HG03280 (cell line): ENCODE data around the gene DENND1A.
A peak's percentile ranks its signal among the peaks of the same experiment; 100 is the strongest.
"Not testable (repeated sequence)": the region's sequence is repeated elsewhere in the genome, so short reads cannot be mapped to it uniquely, and the experiment has no call there.

ENCODE experiments used
- ATAC-seq: cut with Tn5 transposase; IDR thresholded peaks from one replicate; pipeline ENCODE4 v1.9.1; 2021; ENCODE audit warnings: mild to moderate bottlenecking, moderate library complexity; ENCODE audit not compliant: unreplicated experiment

DENND1A gene, protein sequence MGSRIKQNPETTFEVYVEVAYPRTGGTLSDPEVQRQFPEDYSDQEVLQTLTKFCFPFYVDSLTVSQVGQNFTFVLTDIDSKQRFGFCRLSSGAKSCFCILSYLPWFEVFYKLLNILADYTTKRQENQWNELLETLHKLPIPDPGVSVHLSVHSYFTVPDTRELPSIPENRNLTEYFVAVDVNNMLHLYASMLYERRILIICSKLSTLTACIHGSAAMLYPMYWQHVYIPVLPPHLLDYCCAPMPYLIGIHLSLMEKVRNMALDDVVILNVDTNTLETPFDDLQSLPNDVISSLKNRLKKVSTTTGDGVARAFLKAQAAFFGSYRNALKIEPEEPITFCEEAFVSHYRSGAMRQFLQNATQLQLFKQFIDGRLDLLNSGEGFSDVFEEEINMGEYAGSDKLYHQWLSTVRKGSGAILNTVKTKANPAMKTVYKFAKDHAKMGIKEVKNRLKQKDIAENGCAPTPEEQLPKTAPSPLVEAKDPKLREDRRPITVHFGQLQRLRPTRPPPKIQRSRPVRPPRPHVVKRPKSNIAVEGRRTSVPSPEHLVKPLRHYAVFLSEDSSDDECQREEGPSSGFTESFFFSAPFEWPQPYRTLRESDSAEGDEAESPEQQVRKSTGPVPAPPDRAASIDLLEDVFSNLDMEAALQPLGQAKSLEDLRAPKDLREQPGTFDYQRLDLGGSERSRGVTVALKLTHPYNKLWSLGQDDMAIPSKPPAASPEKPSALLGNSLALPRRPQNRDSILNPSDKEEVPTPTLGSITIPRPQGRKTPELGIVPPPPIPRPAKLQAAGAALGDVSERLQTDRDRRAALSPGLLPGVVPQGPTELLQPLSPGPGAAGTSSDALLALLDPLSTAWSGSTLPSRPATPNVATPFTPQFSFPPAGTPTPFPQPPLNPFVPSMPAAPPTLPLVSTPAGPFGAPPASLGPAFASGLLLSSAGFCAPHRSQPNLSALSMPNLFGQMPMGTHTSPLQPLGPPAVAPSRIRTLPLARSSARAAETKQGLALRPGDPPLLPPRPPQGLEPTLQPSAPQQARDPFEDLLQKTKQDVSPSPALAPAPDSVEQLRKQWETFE

DNA sequence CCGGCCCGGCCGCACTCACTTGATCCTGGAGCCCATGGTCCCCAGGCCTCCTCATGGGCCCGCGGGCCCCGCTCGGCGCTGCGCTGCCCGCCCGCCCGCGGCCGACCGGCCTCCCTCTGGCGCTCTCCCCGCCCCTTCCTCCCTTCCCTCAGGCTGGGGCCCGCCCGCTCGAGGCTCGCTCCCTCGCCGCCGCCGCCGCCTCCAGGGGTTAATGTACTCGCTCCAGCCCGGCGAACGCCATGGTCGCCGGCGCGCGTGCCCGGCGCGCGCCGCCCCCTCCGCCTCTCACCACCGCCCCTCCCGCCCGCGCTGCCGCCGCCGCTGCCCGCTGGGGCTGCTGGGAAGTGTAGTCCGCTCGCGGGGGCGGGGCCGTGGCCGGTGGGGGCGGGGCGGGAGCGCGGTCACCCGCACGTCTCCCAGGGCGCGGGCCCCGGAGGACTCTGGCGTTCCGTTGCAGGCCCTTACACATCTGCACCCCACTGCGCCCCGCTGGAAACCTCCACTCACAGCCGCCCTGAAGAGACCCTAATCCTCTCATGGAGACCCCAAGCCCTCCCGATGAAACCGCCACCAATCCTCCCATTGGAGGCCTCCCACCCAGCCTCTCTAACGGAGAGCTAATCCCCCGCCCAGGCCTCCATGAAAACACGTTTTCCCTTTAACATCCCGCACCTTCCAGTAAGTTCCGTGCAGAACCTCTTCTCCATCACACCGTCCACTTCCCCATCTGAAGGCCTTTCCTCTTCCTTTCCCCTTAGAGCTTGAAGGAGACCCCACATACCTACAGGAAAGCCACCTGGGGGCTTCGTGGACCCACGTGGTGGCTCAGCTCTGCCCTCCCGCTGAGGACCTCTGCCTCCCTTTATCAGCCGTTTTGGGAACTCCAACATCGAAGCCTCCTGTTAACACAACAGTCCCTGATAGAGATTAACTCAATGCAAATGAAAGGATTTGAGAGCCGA, at the start of gene DENND1A:
DENND1A (minus strand) TSS at position 257 of the 962 bp plus-strand sequence; CDS start at position 36, 221 bp downstream.
- ATAC-seq: peak; percentile 73

DNA sequence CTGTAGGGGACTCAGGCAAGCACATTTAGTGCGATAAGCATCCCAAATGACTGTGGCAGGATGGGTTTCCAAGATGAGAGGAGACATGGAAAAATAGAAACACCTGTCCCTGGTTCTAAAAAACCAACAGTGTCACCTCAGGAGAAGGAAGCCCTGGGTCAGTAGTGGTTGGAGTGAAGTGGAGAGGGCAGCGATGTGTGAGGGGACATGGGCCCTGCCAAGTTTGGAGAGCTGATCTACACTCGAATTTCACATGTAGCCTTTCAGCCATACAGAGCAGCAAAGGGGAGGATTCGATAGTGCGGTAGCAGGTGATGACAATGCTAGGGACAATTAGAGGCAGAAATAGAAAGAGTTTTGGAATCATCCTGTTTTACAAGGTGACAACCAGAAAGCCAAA, 49.1 kb upstream of the DENND1A start:
- ATAC-seq: no peak

DNA sequence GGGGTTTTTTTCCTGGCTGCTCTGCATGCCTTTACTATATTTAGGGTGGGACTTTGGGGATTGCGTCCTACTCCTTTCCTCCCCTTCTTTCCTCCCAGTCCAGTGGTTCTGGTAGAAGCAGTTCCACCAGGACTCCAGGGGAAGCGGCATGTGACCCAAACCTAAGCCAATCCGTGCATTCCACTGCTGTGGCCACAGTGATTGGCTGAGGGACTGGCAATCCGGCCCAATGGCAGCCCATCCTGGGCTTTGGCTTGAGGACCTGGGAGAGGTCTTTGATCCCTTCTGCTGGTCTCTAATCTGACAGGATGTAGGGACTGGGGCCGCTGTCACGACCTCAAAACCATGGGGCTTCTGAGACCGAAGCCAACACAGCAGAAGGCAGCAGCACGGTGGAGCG, 46.7 kb upstream of the DENND1A start:
- not testable (repeated sequence) for ATAC-seq

DNA sequence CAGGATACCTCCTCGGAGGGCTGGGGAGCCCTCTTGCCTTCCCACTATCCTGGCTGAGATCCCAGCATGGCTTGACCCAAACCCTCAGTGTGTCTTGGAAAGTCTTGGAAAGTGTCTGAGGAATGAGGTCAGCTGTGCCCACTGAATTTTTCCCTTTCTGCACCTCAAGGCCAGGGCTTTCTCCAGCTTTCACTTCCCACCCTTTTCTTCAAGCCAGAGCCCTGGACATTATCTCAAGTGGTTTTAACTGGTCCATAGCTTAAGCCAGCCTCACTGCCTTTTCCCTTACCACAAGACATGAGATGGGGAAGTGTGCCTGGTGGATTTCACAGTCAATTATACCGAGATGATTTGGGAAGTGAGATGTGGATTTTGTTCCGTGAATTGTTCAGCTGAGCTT, 45.9 kb upstream of the DENND1A start:
- no peak for ATAC-seq

DNA sequence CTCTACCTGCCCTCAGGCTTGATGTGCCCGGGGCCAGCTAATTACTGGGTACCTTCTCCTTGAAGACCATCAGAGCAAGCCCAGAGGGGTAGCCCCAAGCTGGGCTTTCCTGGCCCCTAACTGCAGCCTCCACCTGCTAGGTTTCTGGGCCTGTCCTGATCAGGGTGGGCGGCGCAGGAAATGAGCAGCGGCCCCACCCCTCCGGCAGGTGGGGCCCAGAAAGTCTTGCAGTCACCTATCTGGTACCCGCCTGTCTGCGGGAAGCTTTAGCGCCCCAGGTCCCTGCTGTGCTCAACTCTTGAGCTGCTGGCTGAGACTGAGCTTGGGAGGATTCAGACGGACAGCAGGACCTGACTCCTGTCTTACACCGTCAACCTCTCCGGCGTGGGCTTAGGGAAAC, 44.5 kb upstream of the DENND1A start:
- ATAC-seq: no peak

DNA sequence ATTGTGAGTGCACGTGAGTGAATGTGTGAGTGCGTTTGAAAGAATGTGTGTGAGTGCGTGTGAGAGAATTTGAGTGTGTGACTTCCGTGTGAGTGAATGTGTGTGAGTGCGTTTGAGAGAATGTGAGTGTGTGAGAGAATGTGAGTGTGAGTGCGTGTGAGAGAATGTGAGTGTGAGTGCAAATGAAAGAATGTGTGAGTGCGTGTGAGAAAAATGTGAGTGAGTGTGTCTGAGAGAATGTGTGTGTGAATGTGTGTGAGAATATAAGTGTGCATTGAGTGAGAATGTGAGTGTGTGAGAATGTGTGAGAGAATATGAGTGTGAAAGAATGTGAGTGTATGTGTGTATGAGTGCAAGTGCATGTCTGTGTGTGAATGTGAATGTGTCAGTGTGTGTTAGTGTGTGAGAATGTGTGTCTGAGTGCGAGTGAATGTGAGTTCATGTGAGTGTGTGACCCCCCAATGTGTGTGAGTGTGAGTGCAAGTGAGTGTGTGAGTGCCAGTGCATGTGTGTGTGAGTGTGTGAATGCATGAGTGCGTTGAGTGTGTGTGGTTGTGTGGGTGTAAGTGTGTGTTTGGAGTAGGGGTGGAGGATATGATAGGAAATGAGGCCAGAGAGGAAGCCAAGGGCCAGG, 43.8 kb upstream of the DENND1A start:
- ATAC-seq: no peak

DNA sequence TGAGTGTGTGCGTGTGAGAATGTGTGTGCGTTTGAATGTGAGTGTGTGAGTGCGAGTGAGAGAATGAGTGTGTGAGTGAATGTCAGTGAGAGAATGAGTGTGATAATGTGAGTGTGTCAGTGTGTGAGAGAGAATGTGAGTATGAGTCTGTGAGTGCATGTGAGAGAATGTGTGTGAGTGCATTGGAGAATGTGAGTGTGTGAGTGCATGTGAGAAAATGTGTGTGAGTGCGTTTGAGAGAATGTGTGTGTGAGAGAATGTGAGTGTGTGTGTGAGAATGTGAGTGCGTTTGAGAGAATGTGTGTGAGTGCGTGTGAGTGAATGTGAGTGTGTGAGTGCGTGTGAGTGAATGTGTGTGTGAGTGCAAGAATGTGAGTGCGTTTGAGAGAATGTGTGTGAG, 42.7 kb upstream of the DENND1A start:
- ATAC-seq: no peak

DNA sequence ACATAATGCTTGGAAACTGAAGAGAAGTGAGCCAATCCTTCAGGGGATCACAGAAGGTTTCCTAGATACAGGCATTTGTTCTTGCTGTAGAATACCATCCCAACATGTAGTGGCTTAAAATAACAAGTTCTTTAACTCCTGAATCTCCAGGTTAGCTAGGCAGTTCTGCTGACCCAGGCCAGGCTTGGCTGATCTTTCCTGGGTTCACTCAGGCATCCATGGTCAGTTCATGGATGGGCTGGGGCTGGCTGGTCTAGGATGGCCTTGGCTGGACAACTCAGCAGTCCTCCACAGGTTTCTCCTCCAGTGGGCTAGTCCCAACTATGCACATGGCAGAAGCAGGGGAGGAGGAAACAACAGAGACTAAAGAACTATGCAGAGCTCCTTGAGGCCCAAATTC, 37.4 kb upstream of the DENND1A start:
- ATAC-seq: no peak

DNA sequence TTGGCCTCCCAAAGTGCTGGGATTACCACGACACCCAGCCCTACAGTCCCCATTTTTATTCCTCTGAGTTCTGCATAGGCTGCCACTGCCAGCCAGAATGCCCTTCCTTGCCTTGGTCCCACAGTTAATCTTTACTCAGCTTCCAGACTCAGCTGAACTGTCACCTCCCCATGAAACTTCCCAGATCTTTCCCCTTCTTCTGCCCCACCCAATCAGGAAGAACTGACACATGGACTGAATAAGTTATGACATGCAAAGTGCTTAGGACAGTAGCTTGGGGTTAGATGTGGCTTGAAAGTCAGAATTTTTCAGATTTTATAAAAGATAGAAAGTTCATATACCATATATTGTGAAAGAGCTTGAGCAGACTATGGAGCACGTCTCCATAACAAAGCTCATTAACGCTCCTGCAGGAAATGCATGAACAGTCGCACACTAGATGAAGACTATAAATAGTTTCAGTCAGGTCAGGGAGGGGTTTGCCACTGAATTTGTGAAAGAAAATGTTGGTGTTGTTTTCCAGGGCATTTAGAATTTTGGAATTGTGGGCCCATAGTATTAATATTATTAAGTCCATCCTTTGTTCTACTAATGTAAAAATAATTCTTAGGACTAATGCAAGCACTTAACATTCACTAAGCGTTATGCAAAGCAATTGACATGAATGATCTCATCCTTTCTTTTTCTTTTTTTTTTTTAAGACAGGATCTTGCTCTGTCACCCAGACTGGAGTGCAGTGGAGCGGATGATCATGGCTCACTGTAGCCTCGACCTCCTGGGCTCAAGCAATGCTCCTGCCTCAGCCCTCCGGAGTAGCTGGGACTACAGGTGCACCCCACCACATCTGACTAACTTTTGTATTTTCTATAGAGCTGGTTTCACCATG, 36.1 kb upstream of the DENND1A start:
- no peak for ATAC-seq

DNA sequence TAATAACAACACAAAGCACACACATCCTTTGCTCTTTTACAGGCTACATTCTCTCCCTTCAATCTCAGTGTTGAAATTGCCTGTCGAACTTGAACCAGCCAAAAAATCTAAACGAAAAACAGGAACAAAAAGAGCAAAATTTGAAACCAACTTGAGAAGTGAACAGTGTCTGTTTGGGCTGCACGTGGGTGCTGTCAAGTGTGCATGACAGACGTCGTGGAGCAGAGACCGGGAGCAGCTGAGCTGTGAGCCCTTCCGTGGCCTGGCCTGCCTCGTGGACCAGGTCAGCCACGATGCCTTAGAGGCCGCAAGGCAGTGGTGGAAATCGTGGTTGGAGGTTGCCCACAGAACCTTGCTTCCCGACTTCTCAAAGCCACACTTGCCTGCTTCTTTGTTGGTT, 34.8 kb upstream of the DENND1A start:
- no peak for ATAC-seq

DNA sequence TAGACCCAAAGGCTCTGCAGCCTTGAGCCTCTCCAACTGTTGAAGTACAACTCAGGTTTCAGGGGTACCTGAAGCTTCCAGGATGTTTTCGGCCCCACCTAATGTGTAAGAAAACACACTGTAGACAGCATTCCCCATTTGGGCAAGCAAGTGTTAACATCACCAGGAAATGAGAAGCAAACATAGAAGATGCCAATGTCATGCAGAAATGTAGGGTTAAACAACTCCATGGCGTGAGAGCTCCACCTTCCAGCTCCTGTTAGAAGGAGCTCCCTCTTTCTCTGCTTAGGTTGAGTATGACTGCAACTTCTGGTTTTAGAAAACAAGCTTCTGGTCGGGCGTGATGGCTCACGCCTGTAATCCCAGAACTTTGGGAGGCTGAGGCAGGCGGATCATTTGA, 31.0 kb upstream of the DENND1A start:
- no peak for ATAC-seq

DNA sequence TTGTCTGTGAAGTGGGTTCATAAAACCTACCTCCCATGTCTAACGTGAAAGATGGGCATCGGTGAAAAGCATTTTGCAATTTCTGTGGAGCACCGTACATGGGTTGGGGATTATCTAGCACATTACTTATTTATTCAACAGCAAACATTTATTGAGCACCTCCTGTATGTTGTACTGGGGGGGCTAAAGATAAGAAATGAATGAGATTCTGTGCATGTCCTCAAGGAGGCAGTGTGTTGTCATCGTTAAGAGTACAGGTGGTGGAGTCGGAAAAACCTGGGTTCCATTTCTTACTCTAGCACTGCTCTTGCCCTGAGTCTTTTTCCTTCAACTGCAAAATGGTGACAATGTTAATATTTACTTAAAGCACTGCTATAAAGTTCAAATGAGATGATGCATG, 30.4 kb upstream of the DENND1A start:
- ATAC-seq: no peak

DNA sequence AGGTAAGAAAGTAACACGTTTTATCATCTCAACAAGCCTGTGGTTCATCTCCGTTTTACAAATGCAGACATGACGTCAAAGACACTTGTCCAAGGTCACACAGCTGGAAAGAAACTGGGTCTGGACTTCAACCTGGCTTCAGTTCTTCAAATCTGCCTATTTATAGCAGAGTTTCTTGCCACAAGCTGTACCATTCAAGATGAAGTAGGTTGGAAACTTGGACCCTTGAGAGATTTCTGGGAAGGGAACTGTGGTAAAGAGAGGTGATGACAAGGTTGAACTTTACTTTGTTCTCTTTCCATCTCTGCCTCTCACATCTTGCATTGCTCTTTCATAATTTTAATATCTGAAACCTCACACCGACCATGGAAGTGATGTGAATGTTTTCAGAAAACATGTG, 29.9 kb upstream of the DENND1A start:
- no peak for ATAC-seq

DNA sequence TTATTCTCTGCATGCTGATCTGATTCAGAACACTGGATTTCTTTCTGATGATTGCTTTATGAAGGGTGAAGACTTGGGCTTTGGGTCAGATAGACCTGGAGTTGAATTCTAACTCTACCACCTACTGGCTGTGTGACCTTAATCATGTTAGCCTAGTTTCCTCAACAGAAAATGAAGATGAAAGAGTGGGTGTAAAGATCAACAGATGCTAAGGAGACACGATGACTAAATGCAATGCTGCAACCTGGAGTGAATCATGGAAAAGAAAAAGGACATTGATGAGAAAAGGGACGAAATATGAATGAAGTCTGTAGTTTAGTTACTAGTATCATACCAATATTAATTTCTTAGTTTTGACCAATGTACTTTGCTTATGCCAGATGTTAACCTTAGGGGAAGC, 27.8 kb upstream of the DENND1A start:
- no peak for ATAC-seq

DNA sequence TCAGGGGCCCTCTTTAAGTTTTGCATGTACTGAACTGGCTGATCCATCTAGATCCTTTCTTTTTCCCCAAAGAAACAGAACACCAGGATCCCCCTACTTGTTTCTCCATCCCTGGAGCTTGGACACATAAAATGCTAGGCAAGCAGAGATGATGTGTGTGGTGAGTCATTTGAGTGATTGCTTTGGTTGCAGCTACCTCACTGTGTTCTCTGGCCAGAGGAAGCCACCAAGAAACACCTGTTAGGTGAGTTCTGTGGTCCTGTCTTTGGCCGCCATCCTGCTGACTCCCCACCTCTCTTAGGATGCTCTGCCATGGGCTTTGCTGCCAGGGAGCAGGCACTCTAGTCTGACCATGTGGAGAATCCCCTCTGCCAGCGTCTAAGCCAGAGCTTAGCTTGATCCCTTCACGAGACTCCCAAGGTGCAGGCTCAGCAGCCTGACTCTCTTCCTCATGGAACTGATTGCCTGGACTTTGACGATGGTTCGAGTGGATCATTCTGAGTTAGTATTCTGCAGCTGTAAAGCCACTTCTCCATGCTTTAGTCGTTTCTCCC, 27.3 kb upstream of the DENND1A start:
- no peak for ATAC-seq

DNA sequence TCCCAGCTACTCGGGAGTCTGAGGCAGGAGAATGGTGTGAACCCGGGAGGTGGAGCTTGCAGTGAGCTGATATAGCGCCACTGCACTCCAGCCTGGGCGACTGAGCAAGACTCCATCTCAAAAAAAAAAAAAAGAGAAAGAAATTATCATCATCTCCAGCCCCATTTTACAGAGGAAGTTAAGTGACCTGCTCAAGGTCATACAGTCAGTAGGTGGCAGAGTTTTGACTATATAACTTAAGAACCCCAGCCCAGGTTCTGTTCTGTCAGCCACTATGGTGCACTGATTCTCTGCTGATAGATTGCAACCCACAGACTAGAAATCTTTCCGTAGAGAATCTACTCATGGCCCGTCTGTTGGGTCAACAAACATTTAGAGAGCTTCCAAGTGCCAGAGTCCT, 25.7 kb upstream of the DENND1A start:
- no peak for ATAC-seq

DNA sequence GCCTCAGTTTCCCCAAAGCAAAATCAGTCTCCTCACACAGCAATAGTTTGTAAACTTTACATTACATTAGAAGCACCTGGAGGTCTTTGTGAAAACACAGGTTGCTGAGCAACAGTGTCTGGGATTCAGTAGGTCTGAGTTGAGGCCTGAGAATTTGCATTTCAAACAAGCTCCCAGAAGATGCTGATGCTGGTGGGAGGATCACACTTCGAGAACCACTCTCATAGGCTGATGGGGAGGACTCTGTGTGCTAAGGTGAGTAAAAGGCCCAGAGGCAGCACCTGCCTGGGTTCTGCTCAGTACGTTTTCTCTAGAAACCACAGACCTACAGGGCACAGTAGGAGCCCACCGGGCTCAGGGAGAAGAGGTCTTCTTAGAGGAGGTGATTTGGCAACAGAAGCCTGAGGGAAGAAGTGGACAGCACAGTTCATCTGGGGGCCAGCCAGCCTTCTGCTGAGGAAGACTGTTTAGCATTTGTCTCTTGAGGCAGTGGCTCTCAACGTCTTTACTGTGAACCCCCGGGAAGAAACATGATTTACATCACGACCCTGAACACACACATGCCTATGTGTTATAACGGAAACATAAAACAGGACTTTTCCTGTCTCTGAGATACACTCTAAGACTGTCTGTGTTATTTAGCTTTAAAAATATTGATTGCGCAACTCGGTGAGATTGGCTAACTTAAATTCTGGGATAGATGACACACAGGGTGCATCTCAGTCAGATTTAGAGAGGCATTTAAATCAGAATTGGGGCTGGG, 24.8 kb upstream of the DENND1A start:
- ATAC-seq: no peak
